Left lung (tissue), 10 donors: ENCODE measurements around the gene BAIAP2L1. TPM values are rescaled to one million over a fixed set of nuclear protein-coding genes. Genes with fewer than 3 reads are reported as not detected.

Source experiments
- ATAC-seq: fragments of 200-7000 bp; cut with Tn5 transposase; one replicate; pipeline ENCODE4 v1.9.1; 2020; ENCODE audit warnings: moderate library complexity
- DNase-seq, 4 donors: peaks; one replicate each; pipeline ENCODE4 v3.0.0-alpha.2; 2013 to 2020
- H3K27ac ChIP-seq, 2 donors: fragments of 200-600 bp; sonication (generic) in 1 of 2; one replicate each; pipeline versions ENCODE4 v1.5.0 to v1.8.0; 2020 to 2021
- H3K27me3 ChIP-seq, 2 donors: fragments of 200-600 bp; sonication (generic) in 1 of 2; one replicate each; pipeline versions ENCODE4 v1.5.0 to v1.8.0; 2020 to 2021
- H3K36me3 ChIP-seq, 2 donors: fragments of 200-600 bp; sonication (generic) in 1 of 2; one replicate each; pipeline versions ENCODE4 v1.5.0 to v1.8.0; 2020 to 2021
- H3K4me1 ChIP-seq, 2 donors: fragments of 200-600 bp; one replicate each; pipeline ENCODE4 v1.8.0; 2021
- H3K4me3 ChIP-seq, 2 donors: fragments of 200-600 bp; sonication (generic) in 1 of 2; one replicate each; pipeline versions ENCODE4 v1.5.0 to v1.8.0; 2020 to 2021; ENCODE audit warnings: mild to moderate bottlenecking in 1 of 2
- H3K9me3 ChIP-seq, 2 donors: fragments of 200-600 bp; sonication (generic) in 1 of 2; one replicate each; pipeline versions ENCODE4 v1.5.0 to v1.8.0; 2020 to 2021
- intact Hi-C, 2 donors: fragments of 100-400 bp; cut with DNase I; formaldehyde crosslinking; loops; one replicate each; pipeline versions ENCODE4 v1.11.2 to v1.14.2; 2022
- polyA plus RNA-seq, 6 donors: library from polyadenylated mRNA; unstranded; fragments of 120-200 nt; gene quantifications; one replicate each; pipeline ENCODE4 v1.2.1, GENCODE V29; 2013; ENCODE audit not compliant: insufficient read length in 6 of 6
- total RNA-seq, 2 donors: library from RNA; stranded (reverse); fragmentation: NEBNext Ultra II Directional; extraction: Animal tissue kit (Norgen Biotek cat#: 25700); gene quantifications; one replicate each; pipeline ENCODE4 v1.2.1, GENCODE V29; 2021
- TF ChIP-seq, protein P1 (sequence below), 2 donors: fragments of 200-600 bp; sonication (generic) in 1 of 2; IDR thresholded peaks; one replicate each; pipeline versions ENCODE4 v1.5.0 to v1.8.0; 2021; ENCODE audit warnings: antibody characterized with exemption in 2 of 2
- donor health status: DM: no; HTN: yes; CAD: no.
- donor health status: DM: no; HTN: no; CAD: no.

BAIAP2L1 gene
- total and polyA plus RNA-seq, 8 donors, result 16.6 to 31.8 (median 20.9) TPM

- H3K4me1 ChIP-seq, result no peaks in the 10 kb centered on the region
- no peaks in the 10 kb centered on the region for H3K9me3 ChIP-seq
- H3K36me3 ChIP-seq, result no peaks in the 10 kb centered on the region
- intact Hi-C loops, result loop anchor here in 1 of 2 donors (10.0 kb wide), 1 partner anchor 112 kb away; no protein-coding TSS in a partner anchor
- peaks cover 0 to 6% of the 10 kb centered on the region in 2 donors for H3K27me3 ChIP-seq
- no peak overlapping the region for H3K4me3 ChIP-seq
- no peak overlapping the region for H3K27ac ChIP-seq
- TF ChIP-seq, protein P1, sequence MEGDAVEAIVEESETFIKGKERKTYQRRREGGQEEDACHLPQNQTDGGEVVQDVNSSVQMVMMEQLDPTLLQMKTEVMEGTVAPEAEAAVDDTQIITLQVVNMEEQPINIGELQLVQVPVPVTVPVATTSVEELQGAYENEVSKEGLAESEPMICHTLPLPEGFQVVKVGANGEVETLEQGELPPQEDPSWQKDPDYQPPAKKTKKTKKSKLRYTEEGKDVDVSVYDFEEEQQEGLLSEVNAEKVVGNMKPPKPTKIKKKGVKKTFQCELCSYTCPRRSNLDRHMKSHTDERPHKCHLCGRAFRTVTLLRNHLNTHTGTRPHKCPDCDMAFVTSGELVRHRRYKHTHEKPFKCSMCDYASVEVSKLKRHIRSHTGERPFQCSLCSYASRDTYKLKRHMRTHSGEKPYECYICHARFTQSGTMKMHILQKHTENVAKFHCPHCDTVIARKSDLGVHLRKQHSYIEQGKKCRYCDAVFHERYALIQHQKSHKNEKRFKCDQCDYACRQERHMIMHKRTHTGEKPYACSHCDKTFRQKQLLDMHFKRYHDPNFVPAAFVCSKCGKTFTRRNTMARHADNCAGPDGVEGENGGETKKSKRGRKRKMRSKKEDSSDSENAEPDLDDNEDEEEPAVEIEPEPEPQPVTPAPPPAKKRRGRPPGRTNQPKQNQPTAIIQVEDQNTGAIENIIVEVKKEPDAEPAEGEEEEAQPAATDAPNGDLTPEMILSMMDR (IDR thresholded peaks at IDR 0.05), result no peak
- DNase-seq (no peak), ATAC-seq (no peak)
These were observed 5.9 kb upstream of the BAIAP2L1 start for GRCh38 chr7:98406827-98407226.

DNA sequence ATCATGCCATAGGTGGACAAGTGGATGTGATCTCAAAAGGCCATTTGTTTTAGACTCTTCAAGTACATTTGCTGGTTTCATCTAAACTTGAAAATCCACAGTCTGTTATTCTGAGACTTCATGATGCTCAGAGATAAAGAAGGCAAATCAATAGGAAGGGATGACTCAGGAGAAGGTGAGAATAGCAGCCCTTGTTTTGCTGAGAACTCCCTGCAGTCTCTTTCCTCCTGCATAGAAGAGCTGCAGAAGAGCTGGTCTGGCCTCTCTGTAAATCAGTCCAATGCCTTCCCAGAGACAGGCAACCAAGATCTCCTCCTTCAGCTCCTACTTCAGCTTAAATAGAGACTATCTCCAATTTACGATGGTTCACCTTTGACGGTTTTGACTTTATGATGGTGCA lies 4.0 kb upstream of the BAIAP2L1 start:
- intact Hi-C loops, result loop anchor here in 1 of 2 donors (10.0 kb wide), 1 partner anchor 110 kb away; no protein-coding TSS in a partner anchor
- Histone ChIP-seq H3K4me1 (peaks cover 0 to 12% of the 10 kb centered on the region in 2 donors), H3K4me3 (no peak overlapping the region), H3K36me3 (no peaks in the 10 kb centered on the region), H3K27me3 (peaks cover 0 to 22% of the 10 kb centered on the region in 2 donors), H3K9me3 (no peaks in the 10 kb centered on the region), H3K27ac (no peak overlapping the region)
- TF ChIP-seq, protein P1 (IDR thresholded peaks at IDR 0.05), result no peak
- no peak for ATAC-seq
- DNase-seq, result no peak

DNA sequence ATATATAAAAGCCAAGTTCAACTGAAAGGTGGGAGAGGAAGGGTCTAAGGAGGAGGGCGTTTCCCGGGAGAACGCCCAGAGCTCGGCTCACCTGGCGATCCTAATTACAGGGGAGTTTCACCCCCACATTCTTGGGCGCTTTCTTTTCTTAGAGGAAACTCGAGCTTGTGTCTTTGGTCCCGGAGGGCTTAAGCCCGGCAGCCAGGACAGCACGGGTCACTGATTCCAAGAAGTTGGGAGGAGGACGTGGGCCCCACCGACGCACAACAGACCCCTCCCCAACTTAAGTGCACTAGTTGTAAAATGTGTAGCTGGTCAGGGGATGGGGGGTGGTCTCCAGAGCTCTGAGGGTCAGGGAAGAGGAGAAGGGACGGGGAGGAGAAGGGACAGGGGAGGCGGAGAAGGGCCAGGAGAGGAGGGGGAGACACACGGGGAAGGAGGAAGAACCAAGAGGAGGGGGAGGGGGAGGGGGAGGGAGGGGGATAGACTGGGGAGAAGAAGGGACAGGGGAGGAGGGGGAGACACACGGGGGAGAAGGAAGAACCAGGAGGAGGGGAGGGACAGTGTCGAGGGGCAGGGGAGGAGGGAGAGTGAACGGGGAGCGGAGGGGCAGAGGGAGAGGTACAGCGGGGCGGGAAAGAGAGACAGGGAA lies 874 bp downstream of the BAIAP2L1 start:
- Histone ChIP-seq H3K9me3 (no peaks in the 10 kb centered on the region), H3K27ac (peak overlapping the region; percentile 16 to 63), H3K36me3 (no peaks in the 10 kb centered on the region), H3K4me3 (peak overlapping the region; percentile 59 to 61), H3K4me1 (peaks cover 0 to 12% of the 10 kb centered on the region in 2 donors), H3K27me3 (peaks cover 0 to 40% of the 10 kb centered on the region in 2 donors)
- intact Hi-C loops, result loop anchor here in 1 of 2 donors (10.0 kb wide), 1 partner anchor 105 kb away; no protein-coding TSS in a partner anchor
- TF ChIP-seq, protein P1 (IDR thresholded peaks at IDR 0.05), result no peak
- DNase-seq (no peak), ATAC-seq (no peak)

DNA sequence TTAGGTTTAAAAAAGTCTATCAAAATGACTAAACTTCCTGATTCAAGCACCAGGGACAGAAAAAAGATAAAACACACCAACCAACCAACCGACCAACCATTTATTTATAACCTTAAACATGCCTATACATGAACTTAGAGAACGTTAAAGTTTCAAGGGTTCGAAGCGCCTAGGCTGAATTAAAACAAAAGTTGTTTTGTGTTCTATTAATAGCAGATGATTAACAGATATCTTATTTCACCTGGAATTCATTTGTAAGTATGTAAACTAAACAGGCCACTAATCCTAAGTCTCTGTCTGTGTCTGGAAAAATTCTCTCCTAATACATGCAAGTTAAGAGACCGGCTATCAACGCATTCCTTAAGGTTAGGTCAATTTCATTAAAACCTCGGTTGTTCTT lies 1.4 kb downstream of the BAIAP2L1 start:
- Histone ChIP-seq H3K9me3 (no peaks in the 10 kb centered on the region), H3K27ac (peak overlapping the region; percentile 16 to 63), H3K27me3 (peaks cover 0 to 40% of the 10 kb centered on the region in 2 donors), H3K36me3 (no peaks in the 10 kb centered on the region), H3K4me1 (peaks cover 0 to 12% of the 10 kb centered on the region in 2 donors), H3K4me3 (peak overlapping the region; percentile 20 to 61)
- intact Hi-C loops, result no loop called here
- TF ChIP-seq, protein P1 (IDR thresholded peaks at IDR 0.05), result no peak
- DNase-seq, result no peak
- no peak for ATAC-seq

GRCh38 chr7:98398567-98399372 lies 2.1 kb downstream of the BAIAP2L1 start:
- intact Hi-C loops, result no loop called here
- Histone ChIP-seq H3K4me3 (peak overlapping the region in 1 of 2 donors; percentile 61), H3K27me3 (peaks cover 0 to 40% of the 10 kb centered on the region in 2 donors), H3K9me3 (no peaks in the 10 kb centered on the region), H3K36me3 (no peaks in the 10 kb centered on the region), H3K4me1 (peaks cover 0 to 12% of the 10 kb centered on the region in 2 donors), H3K27ac (peak overlapping the region; percentile 16 to 63)
- ATAC-seq, result peak; percentile 3
- TF ChIP-seq, protein P1 (IDR thresholded peaks at IDR 0.05), result no peak
- DNase-seq, result no peak
